ENCODE data around the gene LDAH. TPM values are rescaled to one million over a fixed set of nuclear protein-coding genes. Genes with fewer than 3 reads are reported as not detected.

LDAH gene
- total RNA-seq, 1 experiment from 2014 or later = 25.4 TPM

- H3K36me3 ChIP-seq (replicated peaks; ENCODE audit: control insufficient read depth, insufficient read depth, low read length) = no peaks in the 10 kb centered on the region
- DNase-seq = no peak
- H3K4me3 ChIP-seq (ENCODE audit: insufficient read depth, low read depth, low read length) = no peak overlapping the region
- no peaks in the 10 kb centered on the region for H3K27me3 ChIP-seq (ENCODE audit: control insufficient read depth, insufficient read depth, low read length)
Measured at GRCh38 chr2:20692081-20692480, 130.8 kb downstream of the LDAH start.

- Histone ChIP-seq H3K27me3 (ENCODE audit: control insufficient read depth, insufficient read depth, low read length) (no peaks in the 10 kb centered on the region), H3K4me3 (ENCODE audit: insufficient read depth, low read depth, low read length) (no peak overlapping the region), H3K36me3 (replicated peaks; ENCODE audit: control insufficient read depth, insufficient read depth, low read length) (no peaks in the 10 kb centered on the region)
- DNase-seq = no peak
Measured at GRCh38 chr2:20691076-20691734, 131.7 kb downstream of the LDAH start.

- no peaks in the 10 kb centered on the region for H3K27me3 ChIP-seq (ENCODE audit: control insufficient read depth, insufficient read depth, low read length)
- H3K4me3 ChIP-seq (ENCODE audit: insufficient read depth, low read depth, low read length) = no peak overlapping the region
- H3K36me3 ChIP-seq (replicated peaks; ENCODE audit: control insufficient read depth, insufficient read depth, low read length) = no peaks in the 10 kb centered on the region
- DNase-seq = no peak
Measured at GRCh38 chr2:20689428-20690264, 133.3 kb downstream of the LDAH start.

- H3K36me3 ChIP-seq (replicated peaks; ENCODE audit: control insufficient read depth, insufficient read depth, low read length) = no peaks in the 10 kb centered on the region
- no peaks in the 10 kb centered on the region for H3K27me3 ChIP-seq (ENCODE audit: control insufficient read depth, insufficient read depth, low read length)
- no peak overlapping the region for H3K4me3 ChIP-seq (ENCODE audit: insufficient read depth, low read depth, low read length)
- no peak for DNase-seq
Measured at GRCh38 chr2:20687260-20687832, 135.6 kb downstream of the LDAH start.

GRCh38 chr2:20684581-20685063 lies 138.3 kb downstream of the LDAH start:
- Histone ChIP-seq H3K4me3 (ENCODE audit: insufficient read depth, low read depth, low read length) (no peak overlapping the region), H3K36me3 (replicated peaks; ENCODE audit: control insufficient read depth, insufficient read depth, low read length) (no peaks in the 10 kb centered on the region; the same call in none of the 2 replicates), H3K27me3 (ENCODE audit: control insufficient read depth, insufficient read depth, low read length) (no peaks in the 10 kb centered on the region)
- DNase-seq = no peak

- H3K4me3 ChIP-seq (ENCODE audit: insufficient read depth, low read depth, low read length) = no peak overlapping the region
- H3K36me3 ChIP-seq (replicated peaks; ENCODE audit: control insufficient read depth, insufficient read depth, low read length) = no peaks in the 10 kb centered on the region; the same call in none of the 2 replicates
- peak; percentile 59 for DNase-seq
Measured at GRCh38 chr2:20682167-20682920, 140.6 kb downstream of the LDAH start.

GRCh38 chr2:20680744-20681375 lies 142.0 kb downstream of the LDAH start:
- no peak for DNase-seq
- Histone ChIP-seq H3K4me3 (ENCODE audit: insufficient read depth, low read depth, low read length) (no peak overlapping the region), H3K36me3 (replicated peaks; ENCODE audit: control insufficient read depth, insufficient read depth, low read length) (no peaks in the 10 kb centered on the region; the same call in none of the 2 replicates), H3K27me3 (ENCODE audit: control insufficient read depth, insufficient read depth, low read length) (no peaks in the 10 kb centered on the region)

More at GRCh38 chr2:20682167-20682920, 140.6 kb downstream of the LDAH start:
- H3K27me3 ChIP-seq (ENCODE audit: control insufficient read depth, insufficient read depth, low read length) = no peaks in the 10 kb centered on the region

GRCh38 chr2:20678780-20679179 lies 144.1 kb downstream of the LDAH start:
- no peaks in the 10 kb centered on the region; the same call in none of the 2 replicates for H3K36me3 ChIP-seq (replicated peaks; ENCODE audit: control insufficient read depth, insufficient read depth, low read length)
- no peak for DNase-seq
- H3K27me3 ChIP-seq (ENCODE audit: control insufficient read depth, insufficient read depth, low read length) = peaks cover 6% of the 10 kb centered on the region; the same call in 1 of the 2 replicates
- no peak overlapping the region for H3K4me3 ChIP-seq (ENCODE audit: insufficient read depth, low read depth, low read length)

- H3K4me3 ChIP-seq (ENCODE audit: insufficient read depth, low read depth, low read length) = no peak overlapping the region
- H3K36me3 ChIP-seq (replicated peaks; ENCODE audit: control insufficient read depth, insufficient read depth, low read length) = no peaks in the 10 kb centered on the region; the same call in none of the 2 replicates
- DNase-seq = no peak
- peaks cover 12% of the 10 kb centered on the region; the same call in 1 of the 2 replicates for H3K27me3 ChIP-seq (ENCODE audit: control insufficient read depth, insufficient read depth, low read length)
Measured at GRCh38 chr2:20678086-20678395, 144.9 kb downstream of the LDAH start.

GRCh38 chr2:20677301-20678085 lies 145.4 kb downstream of the LDAH start:
- Histone ChIP-seq H3K27me3 (ENCODE audit: control insufficient read depth, insufficient read depth, low read length) (peaks cover 16% of the 10 kb centered on the region; the same call in 1 of the 2 replicates), H3K36me3 (replicated peaks; ENCODE audit: control insufficient read depth, insufficient read depth, low read length) (no peaks in the 10 kb centered on the region; the same call in none of the 2 replicates), H3K4me3 (ENCODE audit: insufficient read depth, low read depth, low read length) (no peak overlapping the region)
- DNase-seq = peak; percentile 59

- Histone ChIP-seq H3K27me3 (ENCODE audit: control insufficient read depth, insufficient read depth, low read length) (peaks cover 21% of the 10 kb centered on the region; the same call in 1 of the 2 replicates), H3K4me3 (ENCODE audit: insufficient read depth, low read depth, low read length) (no peak overlapping the region), H3K36me3 (replicated peaks; ENCODE audit: control insufficient read depth, insufficient read depth, low read length) (no peaks in the 10 kb centered on the region)
- peak; percentile 53 for DNase-seq
Measured at GRCh38 chr2:20676353-20677215, 146.3 kb downstream of the LDAH start.

- H3K27me3 ChIP-seq (ENCODE audit: control insufficient read depth, insufficient read depth, low read length) = peaks cover 28% of the 10 kb centered on the region; the same call in 1 of the 2 replicates
- H3K4me3 ChIP-seq (ENCODE audit: insufficient read depth, low read depth, low read length) = no peak overlapping the region
- DNase-seq = peak; percentile 79
- H3K36me3 ChIP-seq (replicated peaks; ENCODE audit: control insufficient read depth, insufficient read depth, low read length) = no peaks in the 10 kb centered on the region
Measured at GRCh38 chr2:20675701-20676352, 147.1 kb downstream of the LDAH start.
